NCI-H146 (cell line): ENCODE data around the gene OR5B17.
"Not testable (repeated sequence)": the region's sequence is repeated elsewhere in the genome, so short reads cannot be mapped to it uniquely, and the experiment has no call there.

Source experiments
- DNase-seq: peaks from one replicate; lab custom pipeline; 2025; lab: John Stamatoyannopoulos, UW

The OR5B17 gene

DNA sequence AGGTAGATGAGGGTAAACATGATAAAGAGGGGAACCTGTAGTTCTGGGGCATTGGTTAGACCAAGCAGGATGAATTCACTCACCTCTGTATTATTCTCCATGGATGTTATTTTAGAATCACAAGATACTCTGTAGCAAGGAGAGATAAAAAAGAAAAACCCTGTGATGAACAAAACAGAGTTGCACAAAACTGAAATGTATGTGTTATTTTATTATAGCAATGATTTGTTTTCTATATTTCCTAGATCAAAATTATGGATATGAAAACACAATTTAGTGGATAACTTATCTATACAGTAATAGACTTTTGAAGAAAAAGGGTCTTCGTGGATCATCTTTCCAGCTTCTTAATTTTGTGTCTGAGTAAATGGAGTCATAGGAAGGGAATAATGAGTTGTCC, at the start of gene OR5B17:
OR5B17 (minus strand) TSS at position 101 of the 400 bp plus-strand sequence; CDS start at position 101, 0 bp downstream.
- DNase-seq = no peak

DNA sequence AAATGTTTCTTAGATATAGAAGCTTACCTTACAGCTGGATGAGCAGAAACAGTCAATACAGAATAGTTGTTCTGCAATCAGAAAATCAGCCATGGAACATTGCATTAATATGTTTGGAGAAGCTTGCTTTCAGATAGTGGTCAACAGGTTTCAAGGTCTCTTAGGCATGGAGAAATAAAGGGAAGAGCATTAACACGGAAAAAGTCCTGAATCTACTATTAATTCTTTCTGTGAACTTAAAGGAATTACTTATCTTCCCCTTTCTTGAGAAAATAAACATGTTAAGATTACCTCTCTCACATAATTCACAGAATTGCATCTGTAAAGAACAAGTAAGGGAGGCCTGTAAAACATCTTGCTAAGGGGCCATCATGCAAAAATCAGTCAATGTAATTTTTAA, 47.9 kb upstream of the OR5B17 start, which contains the start of gene OR5B3:
OR5B3 (minus strand) TSS at position 101 of the 400 bp plus-strand sequence. CDS start 3,465 bp downstream, outside the sequence.
- no peak for DNase-seq

DNA sequence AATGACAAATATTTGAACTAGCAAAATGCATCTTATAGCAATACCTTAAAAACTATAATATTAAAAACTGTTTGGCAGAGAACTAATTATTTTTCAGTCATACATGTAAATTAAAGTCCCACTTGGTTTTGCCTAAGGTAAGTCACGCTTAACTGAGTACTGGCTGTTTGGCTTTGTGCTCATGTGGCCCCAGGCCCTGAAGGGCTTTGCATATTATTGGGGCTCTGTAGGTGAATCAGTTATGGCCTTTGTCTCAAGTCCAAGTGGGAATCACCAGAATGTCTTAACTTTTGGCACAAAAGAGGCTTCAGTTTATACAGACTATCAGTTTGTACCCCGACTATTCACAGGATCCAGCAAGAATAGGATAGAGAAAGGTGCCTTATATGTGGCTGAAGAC, 40.8 kb upstream of the OR5B17 start:
- not testable (repeated sequence) for DNase-seq

DNA sequence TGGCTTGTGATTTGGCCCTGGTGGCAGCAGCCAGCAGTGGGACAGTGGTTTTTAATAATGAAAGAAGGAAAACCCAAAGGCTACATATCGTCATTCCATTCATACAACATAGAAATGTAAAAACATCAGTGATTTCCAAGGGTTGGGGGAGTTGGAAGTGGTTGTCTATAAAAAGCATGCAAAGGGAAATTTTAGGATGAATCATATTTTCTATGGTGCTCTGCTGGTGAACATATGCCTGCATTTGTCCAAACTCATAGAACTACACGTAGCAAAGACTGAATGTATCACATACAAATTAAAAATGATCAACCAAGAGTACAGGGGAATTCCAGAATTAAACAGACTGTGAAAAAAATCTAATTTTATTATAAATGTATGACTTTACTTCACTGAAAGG, 36.7 kb upstream of the OR5B17 start:
- DNase-seq = no peak

- DNase-seq = no peak
Measured at GRCh38 chr11:58394195-58394594, 35.3 kb upstream of the OR5B17 start.

GRCh38 chr11:58392746-58393145, 33.9 kb upstream of the OR5B17 start:
- DNase-seq = no peak

- DNase-seq = no peak
Measured at GRCh38 chr11:58391879-58392278, 33.0 kb upstream of the OR5B17 start.

- DNase-seq = no peak
Measured at GRCh38 chr11:58390551-58391063, 31.7 kb upstream of the OR5B17 start.

DNA sequence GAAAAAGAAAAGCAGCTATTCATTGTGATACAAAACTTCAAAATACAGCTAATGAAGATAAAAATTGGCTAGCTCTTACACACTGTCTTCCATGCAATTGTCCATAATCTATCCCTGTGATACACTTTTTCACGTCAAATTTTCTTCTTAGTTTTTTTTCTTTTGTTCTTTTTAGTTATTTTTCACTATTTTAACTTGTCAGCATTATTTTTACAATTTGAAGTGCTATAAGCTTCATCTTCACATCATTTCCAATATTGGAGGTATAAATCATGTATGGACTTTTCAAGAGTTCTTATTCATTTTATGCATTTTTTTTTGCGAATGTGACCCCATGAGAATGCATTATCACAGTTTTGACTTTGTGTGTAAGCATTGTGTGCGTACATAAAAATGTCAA, 4.1 kb downstream of the OR5B17 start:
- no peak for DNase-seq

DNA sequence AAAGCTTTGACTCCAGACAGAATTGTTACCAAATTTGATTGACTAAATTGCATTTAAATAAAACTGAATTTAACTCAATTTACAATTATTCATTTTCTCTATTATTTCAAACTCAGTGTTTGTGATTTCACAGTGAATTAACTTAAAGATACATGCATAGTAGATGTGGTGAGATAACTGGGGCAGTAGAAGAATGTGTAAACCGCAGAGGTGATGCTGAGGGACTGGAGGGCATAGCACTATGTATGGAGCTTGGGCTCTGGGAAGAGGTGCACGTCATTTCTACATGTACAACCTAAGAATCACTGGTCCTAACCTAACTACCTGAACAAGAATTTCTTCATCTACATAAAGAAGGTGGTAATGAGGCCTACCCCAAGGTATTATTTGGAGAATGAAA, 13.7 kb downstream of the OR5B17 start:
- no peak for DNase-seq

- no peak for DNase-seq
Measured at GRCh38 chr11:58334708-58335107, 24.2 kb downstream of the OR5B17 start.

GRCh38 chr11:58330861-58331260, 28.0 kb downstream of the OR5B17 start:
- no peak for DNase-seq

DNA sequence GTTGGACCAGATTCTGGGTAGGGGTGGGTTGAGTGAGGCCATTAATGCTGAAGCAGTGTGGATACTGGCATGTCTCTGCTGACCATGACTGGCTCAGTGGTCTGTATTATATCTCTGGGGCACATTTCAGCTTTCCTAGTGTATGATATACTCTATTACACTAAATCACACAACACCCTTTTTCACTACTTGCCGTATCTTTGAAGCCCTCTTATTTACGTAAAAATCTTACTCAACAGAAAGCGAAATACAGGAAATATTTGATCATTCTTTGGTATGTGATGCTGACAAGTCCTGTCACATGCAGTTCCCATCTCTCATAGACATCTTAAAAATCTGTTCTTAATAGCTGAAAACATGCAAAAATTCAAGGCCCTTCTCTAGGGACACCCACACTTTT, 40.3 kb downstream of the OR5B17 start:
- no peak for DNase-seq

DNA sequence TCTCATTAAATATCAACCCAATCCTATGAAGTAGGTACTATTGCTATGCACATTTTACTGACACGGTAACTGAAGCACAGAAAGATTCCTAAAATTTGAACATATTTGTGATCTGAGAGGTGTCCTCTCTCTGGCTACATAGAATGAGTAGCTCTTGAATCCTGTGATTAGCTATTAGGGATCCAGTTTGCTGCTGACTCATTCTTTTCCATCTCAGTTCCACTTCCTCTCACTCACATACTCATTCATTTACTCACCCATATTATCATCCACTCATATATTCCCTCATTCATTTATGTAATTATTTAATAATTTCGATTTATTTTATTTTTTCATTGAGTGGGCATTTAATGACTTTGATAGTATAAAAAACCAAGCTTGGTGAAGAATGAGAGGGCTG, 42.7 kb downstream of the OR5B17 start:
- DNase-seq = no peak
